Measurements from ENCODE around the gene PFKFB4. TPM values are rescaled to one million over a fixed set of nuclear protein-coding genes. Genes with fewer than 3 reads are reported as not detected.

The PFKFB4 gene
- total and polyA plus RNA-seq, 2 donors (not counting 1 experiment from before 2014, with no cell fraction given) = 1.3 to 3.3 TPM

DNA sequence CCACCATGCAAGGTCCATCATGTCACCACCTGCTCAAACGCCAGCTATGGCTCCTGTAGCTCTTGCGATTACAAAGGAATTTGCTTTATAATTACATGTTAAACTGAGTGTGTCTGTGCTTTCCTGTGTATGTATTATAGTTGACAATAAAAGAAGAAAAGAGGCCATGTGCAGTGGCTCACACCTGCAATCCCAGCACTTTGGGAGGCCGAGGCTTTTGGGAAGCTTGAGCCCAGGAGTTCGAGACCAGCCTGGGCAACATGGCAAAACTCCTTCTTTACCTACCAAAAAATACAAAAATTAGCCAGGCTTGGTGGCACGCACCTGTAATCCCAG is 83.0 kb downstream of the PFKFB4 start:
- H3K9me3 ChIP-seq (ENCODE audit: control extremely low read depth in 1 of 3, control insufficient read depth in 2 of 3, insufficient read depth in 1 of 3, low read length in 2 of 3) = no peaks in the 10 kb centered on the region
- Mint-ChIP-seq H3K27me3 (no peaks in the 10 kb centered on the region), H3K27ac (peak overlapping the region; percentile 99), H3K4me1 (peaks cover 66% of the 10 kb centered on the region), H3K9me3 (ENCODE audit: insufficient read depth) (no peaks in the 10 kb centered on the region), H3K4me3 (peak overlapping the region; percentile 93)
- peaks cover 0 to 21% of the 10 kb centered on the region in 2 experiments for H3K36me3 ChIP-seq (replicated peaks in 1 of 2; ENCODE audit: control extremely low read depth in 1 of 2, control insufficient read depth in 1 of 2, extremely low read depth in 1 of 2, insufficient read depth in 2 of 2, low read length in 1 of 2)
- H2AFZ ChIP-seq (ENCODE audit: insufficient read depth, low read depth, low read length, poor library complexity, severe bottlenecking) = peak overlapping the region; percentile 79
- H3K4me2 ChIP-seq (replicated peaks; ENCODE audit: low read depth, low read length, poor library complexity, severe bottlenecking) = peak overlapping the region; percentile 78
- 100% methylated on average over 2 of the region's 5 CpGs for WGBS (ENCODE audit: insufficient coverage)
- peaks cover 62 to 76% of the 10 kb centered on the region in 2 donors for H3K4me1 ChIP-seq (ENCODE audit: control insufficient read depth in 2 of 2, insufficient read depth in 2 of 2, low read length in 2 of 2)
- H3K4me3 ChIP-seq (ENCODE audit: control extremely low read depth in 1 of 5, extremely low read depth in 1 of 5, insufficient read depth in 1 of 5, low read depth in 2 of 5, low read length in 4 of 5) = no peak overlapping the region
- ATAC-seq (ENCODE audit: low read depth) (no peak), DNase-seq (no peak)
- ChIA-PET POLR2A (interaction anchor here (1.0 to 4.3 kb wide), 6 partner anchors 28 to 544 kb away, joined by 3 to 22 read pairs (median 6); partner anchors contain the start of genes CCDC51, SHISA5, TMA7 and WDR6), CTCF (interaction anchor here (0.7 to 17.7 kb wide), 15 partner anchors 8 to 79 kb away, joined by 3 to 240 read pairs (median 4); partner anchors contain the start of genes CCDC51, SHISA5 and TMA7)
- peaks cover 10% of the 10 kb centered on the region for H4K20me1 ChIP-seq (ENCODE audit: control insufficient read depth, insufficient read depth, low read length, poor library complexity, severe bottlenecking)
- peak overlapping the region; percentile 96 to 99 for H3K27ac ChIP-seq (ENCODE audit: low read length in 2 of 2)
- intact Hi-C loops (cut with micrococcal nuclease) = loop anchor here (1.0 to 2.0 kb wide), 7 partner anchors 8 to 161 kb away; partner anchors contain the start of genes ATRIP, CCDC51, PFKFB4 and SLC26A6
- H3K9ac ChIP-seq (ENCODE audit: low read length) = peak overlapping the region; percentile 23
- no peaks in the 10 kb centered on the region for H3K27me3 ChIP-seq (replicated peaks in 1 of 4; ENCODE audit: control extremely low read depth in 1 of 4, control insufficient read depth in 3 of 4, insufficient read depth in 4 of 4, low read length in 3 of 4)
- peaks cover 86% of the 10 kb centered on the region for H3K79me2 ChIP-seq (ENCODE audit: control insufficient read depth, insufficient read depth, low read length)
- TF ChIP-seq EZH2 (IDR thresholded peaks at IDR 0.05; ENCODE audit: borderline replicate concordance, insufficient read depth, low read depth, low read length, poor library complexity, severe bottlenecking) = no peak
- TF ChIP-seq, protein P1, sequence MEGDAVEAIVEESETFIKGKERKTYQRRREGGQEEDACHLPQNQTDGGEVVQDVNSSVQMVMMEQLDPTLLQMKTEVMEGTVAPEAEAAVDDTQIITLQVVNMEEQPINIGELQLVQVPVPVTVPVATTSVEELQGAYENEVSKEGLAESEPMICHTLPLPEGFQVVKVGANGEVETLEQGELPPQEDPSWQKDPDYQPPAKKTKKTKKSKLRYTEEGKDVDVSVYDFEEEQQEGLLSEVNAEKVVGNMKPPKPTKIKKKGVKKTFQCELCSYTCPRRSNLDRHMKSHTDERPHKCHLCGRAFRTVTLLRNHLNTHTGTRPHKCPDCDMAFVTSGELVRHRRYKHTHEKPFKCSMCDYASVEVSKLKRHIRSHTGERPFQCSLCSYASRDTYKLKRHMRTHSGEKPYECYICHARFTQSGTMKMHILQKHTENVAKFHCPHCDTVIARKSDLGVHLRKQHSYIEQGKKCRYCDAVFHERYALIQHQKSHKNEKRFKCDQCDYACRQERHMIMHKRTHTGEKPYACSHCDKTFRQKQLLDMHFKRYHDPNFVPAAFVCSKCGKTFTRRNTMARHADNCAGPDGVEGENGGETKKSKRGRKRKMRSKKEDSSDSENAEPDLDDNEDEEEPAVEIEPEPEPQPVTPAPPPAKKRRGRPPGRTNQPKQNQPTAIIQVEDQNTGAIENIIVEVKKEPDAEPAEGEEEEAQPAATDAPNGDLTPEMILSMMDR (IDR thresholded peaks at IDR 0.05) = no peak

All from B cell (primary cell).